Progenitor cell of endocrine pancreas (in vitro differentiated cells): ENCODE results near the gene BIRC2. TPM values are rescaled to one million over a fixed set of nuclear protein-coding genes. Genes with fewer than 3 reads are reported as not detected.

Experiments used
- DNase-seq: peaks from one replicate; pipeline ENCODE4 v3.0.0; 2021; ENCODE audit warnings: low spot score; ENCODE audit not compliant: unreplicated experiment
- H3K27ac Mint-ChIP-seq: 2 replicates; pipeline ENCODE4 v1.8.0; 2021; ENCODE audit warnings: mild to moderate bottlenecking, moderate library complexity, mixed read lengths
- H3K27me3 Mint-ChIP-seq: 2 replicates; pipeline ENCODE4 v1.8.0; 2021; ENCODE audit warnings: mixed read lengths
- H3K36me3 Mint-ChIP-seq: 2 replicates; pipeline ENCODE4 v1.8.0; 2022; ENCODE audit warnings: mixed read lengths; ENCODE audit not compliant: insufficient read depth
- H3K4me1 Mint-ChIP-seq: 2 replicates; pipeline ENCODE4 v1.8.0; 2021; ENCODE audit warnings: low read depth, mixed read lengths
- H3K4me3 Mint-ChIP-seq: 2 replicates; pipeline ENCODE4 v1.8.0; 2021; ENCODE audit warnings: low read depth, mild to moderate bottlenecking, moderate library complexity, mixed read lengths
- H3K9me3 Mint-ChIP-seq: 2 replicates; pipeline ENCODE4 v1.8.0; 2021; ENCODE audit warnings: low read depth, mixed read lengths
- CTCF ChIP-seq: fragments of 200-600 bp; sonication (generic); IDR thresholded peaks from one replicate; pipeline ENCODE4 v1.5.0; 2021; ENCODE audit warnings: antibody characterized with exemption, mild to moderate bottlenecking; ENCODE audit not compliant: unreplicated experiment
- total RNA-seq: library from RNA; stranded (reverse); gene quantifications from 2 replicates; pipeline ENCODE4 v1.2.1, GENCODE V29; 2021

The BIRC2 gene
- total RNA-seq, 1 donor from 2014 or later = 66.3 TPM

GRCh38 chr11:102313238-102313940, 33.6 kb upstream of the BIRC2 start:
- H3K9me3 Mint-ChIP-seq = peaks cover 6% of the 10 kb centered on the region
- DNase-seq = no peak
- no peak for TF ChIP-seq CTCF
- peaks cover 8% of the 10 kb centered on the region for H3K4me1 Mint-ChIP-seq
- no peak overlapping the region for H3K27ac Mint-ChIP-seq
- no peak overlapping the region for H3K4me3 Mint-ChIP-seq
- H3K27me3 Mint-ChIP-seq = peaks cover 10% of the 10 kb centered on the region
- no peaks in the 10 kb centered on the region for H3K36me3 Mint-ChIP-seq

DNA sequence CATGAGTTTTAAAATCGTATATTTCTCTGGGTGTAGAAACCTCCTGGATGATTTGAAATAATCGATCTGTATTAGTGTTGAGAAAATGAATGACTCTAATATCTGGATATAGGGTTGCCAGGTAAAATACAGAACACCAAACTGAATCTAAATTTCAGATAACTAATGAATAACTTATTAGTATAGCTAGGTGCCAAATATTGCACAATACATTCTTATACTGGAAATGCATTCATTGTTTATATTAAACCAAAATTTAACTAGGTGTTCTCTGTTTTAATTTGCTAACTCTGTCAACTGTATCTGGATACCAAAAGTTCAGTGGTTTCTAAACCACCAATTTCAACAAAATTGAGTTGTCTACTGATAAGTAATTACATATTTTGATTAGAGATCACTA, 32.2 kb upstream of the BIRC2 start:
- TF ChIP-seq CTCF = no peak
- Mint-ChIP-seq H3K9me3 (peaks cover 2% of the 10 kb centered on the region), H3K4me1 (peaks cover 8% of the 10 kb centered on the region), H3K27ac (peak overlapping the region; percentile 61), H3K4me3 (no peak overlapping the region), H3K27me3 (peaks cover 19% of the 10 kb centered on the region), H3K36me3 (no peaks in the 10 kb centered on the region)
- DNase-seq = no peak

- peaks cover 19% of the 10 kb centered on the region for H3K27me3 Mint-ChIP-seq
- no peak overlapping the region for H3K27ac Mint-ChIP-seq
- H3K36me3 Mint-ChIP-seq = no peaks in the 10 kb centered on the region
- H3K4me1 Mint-ChIP-seq = peaks cover 8% of the 10 kb centered on the region
- H3K4me3 Mint-ChIP-seq = no peak overlapping the region
- no peak for TF ChIP-seq CTCF
- no peaks in the 10 kb centered on the region for H3K9me3 Mint-ChIP-seq
- DNase-seq = no peak
These were observed 30.6 kb upstream of the BIRC2 start for GRCh38 chr11:102316346-102316904.

DNA sequence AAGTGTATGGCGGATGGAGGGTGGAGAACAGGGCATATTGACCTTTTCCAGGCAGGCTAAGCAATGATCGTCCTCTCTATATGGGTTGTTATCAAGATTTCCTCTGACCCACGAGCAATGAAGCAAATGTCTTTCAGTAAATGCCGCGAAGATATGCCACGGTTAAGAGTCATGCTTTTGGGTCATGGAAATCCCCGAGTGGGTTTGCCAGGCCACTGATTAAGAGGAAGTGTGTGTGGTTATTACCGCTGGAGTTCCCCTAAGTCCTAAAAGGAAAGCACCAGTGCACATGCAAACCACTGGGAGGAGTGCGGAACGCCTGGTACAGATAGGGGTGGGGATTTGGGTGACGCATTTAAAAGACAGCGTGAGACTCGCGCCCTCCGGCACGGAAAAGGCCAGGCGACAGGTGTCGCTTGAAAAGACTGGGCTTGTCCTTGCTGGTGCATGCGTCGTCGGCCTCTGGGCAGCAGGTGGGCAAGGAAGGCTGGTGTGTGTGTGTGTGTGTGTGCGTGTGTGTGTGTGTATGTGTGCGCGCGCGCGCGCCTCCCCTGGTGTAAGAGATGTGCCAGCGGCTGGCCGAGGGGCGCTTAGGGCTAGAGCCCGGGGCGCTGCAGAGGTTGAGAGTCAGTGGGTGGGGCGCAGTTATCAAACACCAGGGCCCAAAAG, 29.8 kb upstream of the BIRC2 start, which contains the start of gene BIRC3:
TSS of gene BIRC3 (plus strand) at position 386 of the 669 bp plus-strand sequence. CDS start 7,026 bp downstream, outside the sequence.
- Mint-ChIP-seq H3K27ac (peak within 1 kb of the TSS; percentile 83), H3K4me1 (peaks cover 8% of the 10 kb centered on the region), H3K9me3 (no peaks in the 10 kb centered on the region), H3K36me3 (no peaks in the 10 kb centered on the region), H3K27me3 (peaks cover 19% of the 10 kb centered on the region), H3K4me3 (peak within 1 kb of the TSS; percentile 82)
- peak; percentile 21 for DNase-seq
- TF ChIP-seq CTCF = peak; percentile 30

DNA sequence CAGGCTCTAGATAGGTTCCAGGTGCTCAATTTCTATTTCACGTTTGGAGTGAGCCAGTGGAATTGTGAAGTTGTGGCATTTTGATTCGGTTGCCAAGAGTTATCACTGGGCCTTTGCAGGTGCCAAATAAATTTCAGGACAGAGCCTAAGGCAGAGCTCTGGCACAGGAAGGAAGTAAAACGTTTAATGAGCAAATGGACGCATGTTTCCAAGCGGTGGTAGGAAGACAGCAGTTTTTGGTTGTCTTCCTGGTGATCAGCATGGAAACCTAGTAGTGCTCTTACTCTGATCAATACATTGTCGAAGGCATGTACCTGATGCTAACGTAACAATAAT, 29.3 kb upstream of the BIRC2 start:
- Mint-ChIP-seq H3K27me3 (peaks cover 19% of the 10 kb centered on the region), H3K4me3 (peak overlapping the region; percentile 82), H3K27ac (peak overlapping the region; percentile 83), H3K9me3 (no peaks in the 10 kb centered on the region), H3K4me1 (peaks cover 8% of the 10 kb centered on the region), H3K36me3 (no peaks in the 10 kb centered on the region)
- no peak for TF ChIP-seq CTCF
- DNase-seq = no peak
